SK-N-SH (cell line): ENCODE results near the gene SPACA9. TPM values are rescaled to one million over a fixed set of nuclear protein-coding genes. Genes with fewer than 3 reads are reported as not detected.

Experiments used
- CTCF ChIA-PET: fragments of 300-600, 350-600 bp; formaldehyde crosslinking; extraction: SDS; loops from one replicate; lab custom pipeline; 2021; lab: Yijun Ruan, JAX
- POLR2A ChIA-PET: fragments of 350-600 bp; sonication (Branson Sonifier 250); formaldehyde crosslinking; extraction: SDS; loops from one replicate; lab custom pipeline; 2020; ENCODE audit warnings: antibody characterized with exemption, inconsistent platforms; lab: Yijun Ruan, JAX
- DNase-seq: peaks from one replicate; pipeline ENCODE4 v3.0.0; 2012
- H2AFZ ChIP-seq: fragments of 200-600 bp; sonication (generic); 2 replicates; pipeline ENCODE4 v1.8.1; 2016; ENCODE audit warnings: antibody characterized with exemption, mild to moderate bottlenecking, low read depth
- H3F3A ChIP-seq: fragments of 200-600 bp; sonication (generic); replicated peaks from 2 replicates; pipeline ENCODE3; 2016; ENCODE audit warnings: antibody characterized with exemption, mild to moderate bottlenecking; ENCODE audit not compliant: insufficient read depth
- H3K27ac ChIP-seq, 2 experiments: fragments of 200-500 bp in 1 of 2; fragments of 200-600 bp in 1 of 2; sonication (Bioruptor generic) in 1 of 2; sonication (generic), shearing (Covaris generic) in 1 of 2; 2 replicates each; pipeline versions ENCODE4 v1.5.1 to v1.6.1; 2014 to 2016; ENCODE audit warnings: low read depth in 2 of 2, inconsistent platforms in 1 of 2, low read length in 1 of 2, mild to moderate bottlenecking in 1 of 2, mixed read lengths in 1 of 2
- H3K27me3 ChIP-seq: fragments of 200-600 bp; sonication (generic), shearing (Covaris generic); 2 replicates; pipeline ENCODE4 v1.6.1; 2016; ENCODE audit warnings: mixed run types; ENCODE audit not compliant: insufficient read depth
- H3K36me3 ChIP-seq, 2 experiments: fragments of 200-500 bp in 1 of 2; fragments of 200-600 bp in 1 of 2; sonication (Bioruptor generic) in 1 of 2; sonication (generic) in 1 of 2; replicated peaks in 1 of 2; 2 replicates each; pipeline versions ENCODE3 to v1.5.1; 2014 to 2016; ENCODE audit warnings: low read length in 1 of 2, mild to moderate bottlenecking in 1 of 2; ENCODE audit not compliant: insufficient read depth in 2 of 2, control insufficient read depth in 1 of 2
- H3K4me1 ChIP-seq, 2 experiments: fragments of 200-500 bp in 1 of 2; fragments of 200-600 bp in 1 of 2; sonication (Bioruptor generic) in 1 of 2; sonication (generic), shearing (Covaris generic) in 1 of 2; 2 replicates each; pipeline versions ENCODE4 v1.5.1 to v1.6.1; 2014 to 2016; ENCODE audit warnings: low read depth in 1 of 2, low read length in 1 of 2, mixed run types in 1 of 2; ENCODE audit not compliant: insufficient read depth in 2 of 2, control insufficient read depth in 1 of 2
- H3K4me2 ChIP-seq: fragments of 200-600 bp; sonication (generic), shearing (Covaris generic); 2 replicates; pipeline ENCODE4 v1.6.1; 2017; ENCODE audit warnings: mixed run types
- H3K4me3 ChIP-seq, 2 experiments: fragments of 200-500 bp in 1 of 2; fragments of 200-600 bp in 1 of 2; sonication (Bioruptor generic) in 1 of 2; sonication (generic), shearing (Covaris generic) in 1 of 2; 2 replicates each; pipeline versions ENCODE4 v1.5.1 to v1.8.1; 2014 to 2016; ENCODE audit warnings: low read depth in 2 of 2, inconsistent platforms in 1 of 2, low read length in 1 of 2, mild to moderate bottlenecking in 1 of 2, mixed read lengths in 1 of 2, moderate library complexity in 1 of 2
- H3K79me2 ChIP-seq: fragments of 200-600 bp; sonication (generic); 2 replicates; pipeline ENCODE4 v1.8.1; 2017; ENCODE audit warnings: mild to moderate bottlenecking; ENCODE audit not compliant: insufficient read depth
- H3K9ac ChIP-seq: fragments of 200-600 bp; sonication (generic); 2 replicates; pipeline ENCODE4 v1.6.1; 2017; ENCODE audit warnings: mixed run types
- H3K9me2 ChIP-seq: fragments of 200-600 bp; sonication (generic); 2 replicates; pipeline ENCODE4 v1.6.1; 2017; ENCODE audit warnings: mixed run types
- H3K9me3 ChIP-seq: fragments of 200-600 bp; sonication (generic); 2 replicates; pipeline ENCODE4 v1.6.1; 2017; ENCODE audit warnings: mixed run types, mild to moderate bottlenecking, moderate library complexity
- H4K20me1 ChIP-seq: fragments of 200-600 bp; sonication (generic); 2 replicates; pipeline ENCODE4 v1.6.1; 2017; ENCODE audit warnings: mild to moderate bottlenecking, mixed run types; ENCODE audit not compliant: insufficient read depth
- ELF1 ChIP-seq: IDR thresholded peaks from 2 replicates; pipeline ENCODE4 v1.4.0; 2012
- EP300 ChIP-seq, 2 experiments: IDR thresholded peaks; 2 replicates each; pipeline versions ENCODE4 v1.4.0 to v1.6.1; 2012; ENCODE audit warnings: borderline replicate concordance in 1 of 2, low read depth in 1 of 2, low read length in 1 of 2
- EZH2phosphoT487 ChIP-seq: fragments of 200-600 bp; sonication (generic); IDR thresholded peaks from 2 replicates; pipeline ENCODE4 v1.6.1; 2017; ENCODE audit warnings: low read depth, mixed run types, mild to moderate bottlenecking, antibody characterized with exemption, moderate library complexity, borderline replicate concordance
- FOSL2 ChIP-seq: IDR thresholded peaks from 2 replicates; pipeline ENCODE4 v1.4.0; 2012; ENCODE audit warnings: low read depth, mild to moderate bottlenecking, moderate library complexity, borderline replicate concordance
- FOXM1 ChIP-seq: IDR thresholded peaks from 2 replicates; pipeline ENCODE4 v1.4.0; 2012; ENCODE audit warnings: low read depth, mild to moderate bottlenecking
- JUND ChIP-seq: IDR thresholded peaks from 2 replicates; pipeline ENCODE4 v1.4.0; 2012
- MXI1 ChIP-seq: IDR thresholded peaks from 2 replicates; pipeline ENCODE4 v1.6.1; 2012; ENCODE audit warnings: mild to moderate bottlenecking, low read depth, low read length, improper control_type of control experiment
- NFIC ChIP-seq: IDR thresholded peaks from 2 replicates; pipeline ENCODE4 v1.4.0; 2012; ENCODE audit warnings: borderline replicate concordance
- NRF1 ChIP-seq: IDR thresholded peaks from 2 replicates; pipeline ENCODE4 v1.6.1; 2012; ENCODE audit warnings: low read depth, mild to moderate bottlenecking, low read length
- POLR2AphosphoS5 ChIP-seq: IDR thresholded peaks from 2 replicates; pipeline ENCODE4 v1.6.1; 2012; ENCODE audit warnings: low read depth, low read length
- RCOR1 ChIP-seq: fragments of 150-350 bp; IDR thresholded peaks from 2 replicates; pipeline ENCODE4 v1.6.1; 2017; ENCODE audit warnings: antibody characterized with exemption, low read length
- RXRA ChIP-seq: IDR thresholded peaks from 2 replicates; pipeline ENCODE4 v1.4.0; 2012; ENCODE audit warnings: low read depth, mild to moderate bottlenecking, borderline replicate concordance
- TAF1 ChIP-seq: IDR thresholded peaks from 2 replicates; pipeline ENCODE4 v1.6.1; 2012; ENCODE audit warnings: low read depth, mild to moderate bottlenecking, low read length, moderate library complexity, borderline replicate concordance
- YY1 ChIP-seq: IDR thresholded peaks from 2 replicates; pipeline ENCODE4 v1.4.0; 2012; ENCODE audit warnings: low read depth, mild to moderate bottlenecking
- WGBS: methylation state at CpG from one replicate; pipeline ENCODE4 v1.1.6; 2017; ENCODE audit warnings: low lambda C conversion rate; 5-methylcytosine and 5-hydroxymethylcytosine counted together
- polyA plus RNA-seq, 3 experiments: library from polyadenylated mRNA; depleted of rRNA; stranded (reverse); fragments of >200 nt; gene quantifications; 2 replicates each; pipeline ENCODE4 v1.2.3, GENCODE V29; 2012
- TF ChIP-seq, protein P1 (sequence below): fragments of 200-600 bp; sonication (generic); IDR thresholded peaks from 2 replicates; pipeline ENCODE4 v1.6.1; 2017; ENCODE audit warnings: antibody characterized with exemption, mild to moderate bottlenecking, moderate library complexity
- TF ChIP-seq, protein P2 (sequence below): fragments of 150-350 bp; IDR thresholded peaks from 2 replicates; pipeline ENCODE4 v1.6.1; 2017; ENCODE audit warnings: antibody characterized with exemption, low read length, low read depth, borderline replicate concordance
- TF ChIP-seq, protein P3 (sequence below): IDR thresholded peaks from 2 replicates; pipeline ENCODE4; 2012

SPACA9 gene
- polyA plus RNA-seq, 1 of the 3 experiments (the other 2 are of a cell fraction), result 9.8 TPM

DNA sequence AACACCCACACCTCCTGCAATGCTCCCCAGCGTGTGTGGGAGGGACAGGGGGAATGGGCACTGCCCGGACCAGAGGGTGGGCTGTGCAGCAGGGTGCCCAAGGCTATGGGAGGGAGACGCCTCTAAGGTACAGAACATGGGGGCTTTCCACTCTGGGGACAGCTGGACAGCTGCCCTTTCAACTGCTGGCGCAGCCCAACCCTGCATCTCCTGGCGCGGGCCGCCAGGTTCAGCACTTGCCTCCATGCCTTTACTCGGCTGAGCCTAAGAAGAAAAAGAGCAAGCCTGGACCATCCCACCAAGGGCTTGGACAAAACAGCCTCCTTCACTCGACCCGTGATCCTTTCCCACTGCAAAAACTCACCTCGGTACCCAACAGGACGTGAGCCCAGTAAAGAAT is 15.6 kb upstream of the SPACA9 start:
- Histone ChIP-seq H3F3A (no peaks in the 10 kb centered on the region), H3K27me3 (no peaks in the 10 kb centered on the region), H4K20me1 (no peaks in the 10 kb centered on the region), H3K4me2 (no peak overlapping the region), H3K27ac (no peak overlapping the region), H3K36me3 (no peaks in the 10 kb centered on the region), H3K4me3 (no peak overlapping the region), H3K9me3 (no peaks in the 10 kb centered on the region), H3K79me2 (no peaks in the 10 kb centered on the region), H3K9ac (no peak overlapping the region), H3K9me2 (no peaks in the 10 kb centered on the region), H2AFZ (no peak overlapping the region), H3K4me1 (peaks cover 0 to 15% of the 10 kb centered on the region in 2 experiments; a peak in 1 of 4 replicates)
- no peak for DNase-seq
- TF ChIP-seq, protein P1, sequence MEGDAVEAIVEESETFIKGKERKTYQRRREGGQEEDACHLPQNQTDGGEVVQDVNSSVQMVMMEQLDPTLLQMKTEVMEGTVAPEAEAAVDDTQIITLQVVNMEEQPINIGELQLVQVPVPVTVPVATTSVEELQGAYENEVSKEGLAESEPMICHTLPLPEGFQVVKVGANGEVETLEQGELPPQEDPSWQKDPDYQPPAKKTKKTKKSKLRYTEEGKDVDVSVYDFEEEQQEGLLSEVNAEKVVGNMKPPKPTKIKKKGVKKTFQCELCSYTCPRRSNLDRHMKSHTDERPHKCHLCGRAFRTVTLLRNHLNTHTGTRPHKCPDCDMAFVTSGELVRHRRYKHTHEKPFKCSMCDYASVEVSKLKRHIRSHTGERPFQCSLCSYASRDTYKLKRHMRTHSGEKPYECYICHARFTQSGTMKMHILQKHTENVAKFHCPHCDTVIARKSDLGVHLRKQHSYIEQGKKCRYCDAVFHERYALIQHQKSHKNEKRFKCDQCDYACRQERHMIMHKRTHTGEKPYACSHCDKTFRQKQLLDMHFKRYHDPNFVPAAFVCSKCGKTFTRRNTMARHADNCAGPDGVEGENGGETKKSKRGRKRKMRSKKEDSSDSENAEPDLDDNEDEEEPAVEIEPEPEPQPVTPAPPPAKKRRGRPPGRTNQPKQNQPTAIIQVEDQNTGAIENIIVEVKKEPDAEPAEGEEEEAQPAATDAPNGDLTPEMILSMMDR, result no peak
- no peak for TF ChIP-seq TAF1
- no peak for TF ChIP-seq NFIC
- TF ChIP-seq MXI1, result no peak
- TF ChIP-seq FOSL2, result no peak
- TF ChIP-seq RXRA, result no peak
- TF ChIP-seq, protein P2, sequence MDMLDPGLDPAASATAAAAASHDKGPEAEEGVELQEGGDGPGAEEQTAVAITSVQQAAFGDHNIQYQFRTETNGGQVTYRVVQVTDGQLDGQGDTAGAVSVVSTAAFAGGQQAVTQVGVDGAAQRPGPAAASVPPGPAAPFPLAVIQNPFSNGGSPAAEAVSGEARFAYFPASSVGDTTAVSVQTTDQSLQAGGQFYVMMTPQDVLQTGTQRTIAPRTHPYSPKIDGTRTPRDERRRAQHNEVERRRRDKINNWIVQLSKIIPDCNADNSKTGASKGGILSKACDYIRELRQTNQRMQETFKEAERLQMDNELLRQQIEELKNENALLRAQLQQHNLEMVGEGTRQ, result no peak
- TF ChIP-seq EZH2phosphoT487, result no peak
- TF ChIP-seq, protein P3, sequence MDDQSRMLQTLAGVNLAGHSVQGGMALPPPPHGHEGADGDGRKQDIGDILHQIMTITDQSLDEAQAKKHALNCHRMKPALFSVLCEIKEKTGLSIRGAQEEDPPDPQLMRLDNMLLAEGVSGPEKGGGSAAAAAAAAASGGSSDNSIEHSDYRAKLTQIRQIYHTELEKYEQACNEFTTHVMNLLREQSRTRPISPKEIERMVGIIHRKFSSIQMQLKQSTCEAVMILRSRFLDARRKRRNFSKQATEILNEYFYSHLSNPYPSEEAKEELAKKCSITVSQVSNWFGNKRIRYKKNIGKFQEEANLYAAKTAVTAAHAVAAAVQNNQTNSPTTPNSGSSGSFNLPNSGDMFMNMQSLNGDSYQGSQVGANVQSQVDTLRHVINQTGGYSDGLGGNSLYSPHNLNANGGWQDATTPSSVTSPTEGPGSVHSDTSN, result no peak
- no peak for TF ChIP-seq RCOR1
- TF ChIP-seq ELF1, result no peak
- TF ChIP-seq POLR2AphosphoS5, result no peak
- no peak for TF ChIP-seq YY1
- TF ChIP-seq EP300 (IDR thresholded peaks at IDR 0.05; ENCODE audit: borderline replicate concordance in 1 of 2, low read depth in 1 of 2, low read length in 1 of 2), result no peak
- TF ChIP-seq NRF1, result no peak
- TF ChIP-seq FOXM1, result no peak
- no peak for TF ChIP-seq JUND
- POLR2A ChIA-PET, result no interaction called here
- CTCF ChIA-PET, result no interaction called here
- 79% methylated on average over 8 of the region's 12 CpGs for WGBS
